OCI-LY7 (cell line): Measurements from ENCODE around the gene SMAD6.

Source experiments
- CTCF ChIP-seq: fragments of 200-600 bp; sonication (generic); conservative IDR thresholded peaks from 2 replicates; pipeline ENCODE4 v1.5.1; 2014; ENCODE audit warnings: mild to moderate bottlenecking, antibody characterized with exemption, low read length, moderate library complexity, mixed read lengths
- EZH2phosphoT487 ChIP-seq: fragments of 200-600 bp; sonication (generic); IDR thresholded peaks from 2 replicates; pipeline ENCODE4 v1.6.1; 2018; ENCODE audit warnings: low read depth, borderline replicate concordance, mild to moderate bottlenecking, mixed run types, antibody characterized with exemption, low read length, moderate library complexity, mixed read lengths

GRCh38 chr15:66780973-66781718 lies 79.1 kb downstream of the SMAD6 start:
- TF ChIP-seq CTCF (no peak), EZH2phosphoT487 (no peak)
